Retinal pigment epithelial cell (primary cell): ENCODE measurements around the gene UBE2R2.
"Not testable (repeated sequence)": the region's sequence is repeated elsewhere in the genome, so short reads cannot be mapped to it uniquely, and the experiment has no call there.

ENCODE experiments used
- DNase-seq: peaks from one replicate; pipeline ENCODE4 v3.0.0-alpha.2; 2010; ENCODE audit warnings: low read depth
- H3K4me3 ChIP-seq: 2 replicates; pipeline ENCODE4 v1.5.1; 2011; ENCODE audit warnings: mild to moderate bottlenecking, low read length, control low read depth, moderate library complexity
- CTCF ChIP-seq: conservative IDR thresholded peaks from 2 replicates; pipeline ENCODE4 v1.5.1; 2011; ENCODE audit warnings: low read depth, low read length, control low read depth, inconsistent platforms

The UBE2R2 gene

GRCh38 chr9:33856247-33856646 lies 39.3 kb downstream of the UBE2R2 start:
- no peak for TF ChIP-seq CTCF
- DNase-seq = no peak
- no peak overlapping the region for H3K4me3 ChIP-seq

GRCh38 chr9:33858423-33858822 lies 41.5 kb downstream of the UBE2R2 start:
- no peak for TF ChIP-seq CTCF
- DNase-seq = no peak
- H3K4me3 ChIP-seq = no peak overlapping the region

- H3K4me3 ChIP-seq = no peak overlapping the region
- DNase-seq = no peak
- TF ChIP-seq CTCF = peak; percentile 29
Observed at GRCh38 chr9:33860200-33860871, 43.4 kb downstream of the UBE2R2 start.

DNA sequence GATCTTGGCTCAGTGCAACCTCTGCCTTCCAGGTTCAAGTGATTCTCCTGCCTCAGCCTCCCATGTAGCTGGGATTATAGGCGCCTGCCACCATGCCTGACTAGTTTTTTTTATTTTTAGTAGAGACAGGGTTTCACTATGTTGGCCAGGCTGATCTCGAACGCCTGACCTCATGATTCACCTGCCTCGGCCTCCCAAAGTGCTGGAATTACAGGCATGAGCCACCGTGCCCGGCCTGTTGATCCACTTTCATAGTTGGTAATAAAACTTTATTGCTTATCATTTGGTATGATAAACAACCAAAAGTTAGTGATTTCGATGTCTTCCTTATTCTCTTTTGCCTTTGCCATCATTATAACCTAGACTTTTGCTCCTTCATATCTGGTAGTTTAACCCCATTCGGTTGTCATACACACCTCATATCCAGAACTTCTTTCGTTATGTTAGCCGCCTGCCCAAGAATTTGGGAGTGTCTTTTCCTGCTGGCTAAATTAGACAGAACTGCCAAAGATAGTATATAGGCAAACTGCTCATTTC lies 45.0 kb downstream of the UBE2R2 start:
- H3K4me3 ChIP-seq = no peak overlapping the region
- DNase-seq = no peak
- no peak for TF ChIP-seq CTCF

- DNase-seq, H3K4me3 ChIP-seq: not testable (repeated sequence)
Observed at GRCh38 chr9:33863027-33863426, 46.1 kb downstream of the UBE2R2 start.

DNA sequence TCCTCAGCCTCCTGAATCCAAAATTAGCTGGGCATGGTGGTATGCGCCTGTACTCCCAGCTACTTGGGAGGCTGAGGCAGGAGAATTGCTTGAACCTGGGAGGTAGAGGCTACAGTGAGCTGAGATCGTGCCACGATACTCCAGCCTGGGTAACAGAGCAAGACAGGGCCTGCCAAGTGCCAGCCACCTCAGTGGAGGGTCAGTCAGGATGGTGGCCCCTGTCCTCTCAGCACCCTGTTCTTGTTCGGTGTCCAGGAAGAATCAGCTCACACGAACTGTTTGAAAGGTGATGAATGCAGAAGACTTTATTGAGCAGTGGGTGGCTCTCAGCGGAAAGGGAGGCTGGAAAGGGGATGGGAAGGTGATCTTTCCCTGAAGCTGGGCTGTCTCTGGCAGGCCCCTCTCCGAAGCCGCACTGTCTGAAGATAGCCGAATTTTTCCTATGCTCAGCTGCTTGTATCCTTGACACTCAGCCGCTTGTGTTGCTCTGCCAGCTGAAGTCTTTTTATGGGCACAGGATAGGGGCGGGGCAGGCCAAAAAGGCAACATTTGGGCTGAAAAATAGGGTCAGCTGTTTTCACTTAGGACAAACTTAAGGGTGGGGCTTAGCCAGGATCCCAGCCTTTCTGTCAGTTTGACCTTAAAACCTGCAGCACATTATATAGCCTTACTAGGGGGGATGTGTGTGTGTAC lies 50.9 kb downstream of the UBE2R2 start:
- no peak overlapping the region for H3K4me3 ChIP-seq
- TF ChIP-seq CTCF = no peak
- no peak for DNase-seq

DNA sequence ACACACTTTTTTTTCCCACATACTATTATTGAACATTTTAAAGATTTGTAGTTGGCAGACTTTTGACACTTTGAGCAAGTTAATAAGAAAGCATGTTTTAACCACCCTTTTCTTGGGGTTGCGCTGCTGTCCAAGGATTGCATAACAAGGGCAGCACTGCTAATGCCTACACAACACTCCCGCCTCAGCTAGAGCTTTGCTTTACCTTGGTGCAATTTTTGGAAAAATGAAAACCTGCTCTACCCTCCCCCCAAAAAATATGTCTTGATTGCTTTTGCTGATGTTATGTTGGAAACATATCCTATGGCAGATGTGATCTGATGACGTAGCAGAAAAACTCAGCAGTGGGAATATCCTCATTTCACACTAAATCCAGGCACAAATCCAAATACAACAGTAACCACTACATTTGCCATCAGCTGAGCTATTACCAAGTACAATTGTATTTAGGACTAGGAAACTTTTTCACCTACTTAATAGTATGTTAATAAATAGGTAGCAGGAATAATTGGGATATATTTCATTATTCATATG lies 51.5 kb downstream of the UBE2R2 start:
- DNase-seq = peak; percentile 30
- H3K4me3 ChIP-seq = no peak overlapping the region
- no peak for TF ChIP-seq CTCF

DNA sequence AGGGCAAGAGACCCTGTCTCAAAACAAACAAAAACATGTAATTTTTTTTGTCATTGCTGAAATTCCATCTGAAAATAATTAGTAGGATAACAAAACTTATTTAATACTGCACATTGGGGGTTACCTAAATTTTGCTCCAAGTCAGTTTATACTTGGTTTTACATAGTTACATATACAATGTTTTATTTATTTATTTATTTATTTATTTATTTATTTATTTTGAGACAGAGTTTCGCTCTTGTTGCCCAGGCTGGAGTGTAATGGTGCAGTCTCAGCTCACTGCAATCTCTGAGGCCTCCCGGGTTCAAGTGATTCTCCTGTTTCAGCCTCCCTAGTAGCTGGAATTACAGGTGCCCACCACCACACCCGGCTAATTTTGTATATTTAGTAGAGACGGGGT lies 52.3 kb downstream of the UBE2R2 start:
- not testable (repeated sequence) for DNase-seq, H3K4me3 ChIP-seq
